GM21825 (cell line): ENCODE results near the gene SPINK2.

Experiments used
- ATAC-seq: cut with Tn5 transposase; IDR thresholded peaks from one replicate; pipeline ENCODE4 v1.9.1; 2021; ENCODE audit warnings: mild to moderate bottlenecking, moderate library complexity; ENCODE audit not compliant: unreplicated experiment

Gene SPINK2

GRCh38 chr4:56799824-56800756, 21.4 kb downstream of the SPINK2 start:
- peak; percentile 94 for ATAC-seq

GRCh38 chr4:56799161-56799759, 22.2 kb downstream of the SPINK2 start:
- no peak for ATAC-seq

DNA sequence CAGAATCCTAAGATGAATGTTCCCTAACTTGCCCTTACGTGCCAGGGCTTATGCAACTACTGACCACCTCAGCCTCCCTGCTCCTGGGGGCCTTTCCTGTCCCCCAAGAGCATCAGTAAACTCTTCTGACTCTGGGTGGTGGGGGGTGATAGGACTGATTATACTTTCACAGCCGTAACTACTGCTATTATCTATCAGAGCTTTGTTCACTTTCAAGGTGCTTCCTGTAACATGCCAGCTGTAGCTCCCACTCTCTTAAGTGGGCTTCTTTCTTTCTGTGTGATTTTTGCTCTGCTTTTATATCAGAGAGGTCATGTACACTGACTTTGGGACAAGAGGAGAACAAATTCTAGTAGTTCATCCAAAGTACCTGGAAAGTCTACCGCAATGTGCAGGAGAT, 25.3 kb downstream of the SPINK2 start:
- no peak for ATAC-seq

DNA sequence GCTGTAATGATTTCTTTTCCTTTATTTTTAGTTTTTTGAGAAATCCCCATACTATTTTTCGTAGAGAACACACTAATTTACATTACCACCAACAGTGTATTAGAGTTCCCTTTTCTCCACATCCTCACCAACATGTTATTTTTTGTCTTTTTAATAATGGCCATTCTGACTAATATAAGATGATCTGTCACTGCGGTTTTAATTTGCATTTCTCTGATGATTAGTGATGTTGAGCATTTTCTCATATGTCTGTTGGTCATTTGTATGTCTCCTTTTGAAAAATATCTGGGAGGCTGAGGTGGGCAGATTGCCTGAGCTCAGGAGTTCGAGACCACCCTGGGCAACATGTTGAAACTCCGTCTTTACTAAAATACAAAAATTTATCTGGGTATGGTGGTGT, 30.2 kb downstream of the SPINK2 start:
- ATAC-seq = no peak

DNA sequence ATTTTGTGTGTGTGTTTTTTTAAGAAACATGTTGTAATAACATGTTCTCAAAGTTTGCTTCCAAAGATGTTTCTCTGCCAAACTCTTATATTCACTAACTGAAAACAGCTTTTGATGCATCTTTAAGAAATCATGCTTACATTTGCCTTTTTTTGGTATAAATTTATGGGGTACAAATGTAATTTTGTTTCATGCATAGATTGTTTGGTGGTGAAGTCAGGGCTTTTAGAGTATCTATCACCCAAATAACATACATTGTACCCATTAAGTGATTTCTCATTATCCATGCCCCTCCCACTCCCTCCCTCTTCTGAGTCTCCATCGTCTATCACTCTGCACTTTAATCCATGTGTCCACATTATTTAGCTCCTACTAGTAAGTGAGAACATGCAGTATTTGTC, 30.8 kb downstream of the SPINK2 start:
- no peak for ATAC-seq

GRCh38 chr4:56788081-56788480, 33.4 kb downstream of the SPINK2 start:
- ATAC-seq = no peak

GRCh38 chr4:56787380-56787779, 34.1 kb downstream of the SPINK2 start:
- ATAC-seq = no peak

DNA sequence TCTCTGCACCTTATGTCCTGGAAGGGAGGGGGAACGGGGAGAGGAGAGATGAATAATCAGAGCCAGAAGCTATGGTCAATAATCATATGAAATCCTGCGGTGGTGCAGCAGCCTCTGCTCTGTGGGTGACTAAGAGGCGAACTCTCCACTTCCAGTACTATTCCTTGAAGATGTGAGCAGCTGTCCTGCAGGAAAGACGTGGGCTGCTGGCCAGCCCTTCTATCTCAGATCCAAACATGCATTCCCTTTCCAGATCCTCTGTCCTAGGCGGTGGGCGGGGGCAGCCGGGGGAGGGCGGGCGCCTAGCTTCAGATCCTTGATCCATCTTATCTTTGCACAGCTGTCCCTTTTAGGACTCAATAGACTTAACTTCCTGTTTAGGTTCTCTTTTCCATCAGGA, 34.5 kb downstream of the SPINK2 start:
- ATAC-seq = no peak

- no peak for ATAC-seq
Measured at GRCh38 chr4:56783986-56784385, 37.5 kb downstream of the SPINK2 start.

GRCh38 chr4:56782019-56782418, 39.5 kb downstream of the SPINK2 start:
- no peak for ATAC-seq

- ATAC-seq = no peak
Measured at GRCh38 chr4:56773346-56773745, 48.2 kb downstream of the SPINK2 start.

GRCh38 chr4:56772134-56772533, 49.4 kb downstream of the SPINK2 start:
- ATAC-seq = no peak

DNA sequence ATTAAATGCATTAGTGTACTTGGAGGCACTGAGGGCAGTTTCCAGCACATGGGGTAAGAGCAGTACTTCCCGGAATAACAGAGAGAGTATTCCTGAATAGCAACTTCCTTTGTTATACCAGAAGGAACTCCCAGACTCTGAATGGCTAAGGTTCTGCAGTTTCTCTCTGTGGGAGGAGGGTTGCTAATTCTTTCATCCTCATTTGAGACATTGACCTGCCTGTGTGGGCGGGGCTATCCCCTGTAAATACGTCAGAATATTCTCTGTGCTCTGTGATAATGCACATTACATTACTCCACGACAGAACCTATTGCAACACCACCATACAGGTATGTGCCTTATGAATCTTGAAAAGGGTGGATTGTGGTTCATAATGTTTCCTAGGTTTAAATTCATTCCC, 52.7 kb downstream of the SPINK2 start:
- ATAC-seq = no peak

GRCh38 chr4:56768316-56768715, 53.2 kb downstream of the SPINK2 start:
- no peak for ATAC-seq

DNA sequence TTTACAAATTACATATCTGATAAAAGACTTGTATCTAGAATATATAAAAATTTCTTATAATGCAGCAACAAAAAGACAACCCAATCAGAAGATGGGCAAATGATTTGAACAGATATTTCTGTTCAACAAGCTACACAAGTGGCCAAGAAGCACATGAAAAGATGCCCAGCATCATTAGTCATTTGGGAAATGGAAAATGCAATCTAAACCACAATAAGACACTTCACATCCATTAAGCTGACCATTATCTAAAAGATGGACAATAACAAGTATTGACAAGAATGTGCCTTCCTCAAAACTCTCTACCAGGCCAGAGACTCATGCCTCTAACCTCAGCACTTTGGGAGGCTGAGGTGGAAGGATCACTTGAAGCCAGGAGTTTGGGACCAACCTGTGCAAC, 53.9 kb downstream of the SPINK2 start:
- no peak for ATAC-seq

GRCh38 chr4:56764775-56765174, 56.7 kb downstream of the SPINK2 start:
- ATAC-seq = no peak

- no peak for ATAC-seq
Measured at GRCh38 chr4:56764223-56764622, 57.3 kb downstream of the SPINK2 start.

DNA sequence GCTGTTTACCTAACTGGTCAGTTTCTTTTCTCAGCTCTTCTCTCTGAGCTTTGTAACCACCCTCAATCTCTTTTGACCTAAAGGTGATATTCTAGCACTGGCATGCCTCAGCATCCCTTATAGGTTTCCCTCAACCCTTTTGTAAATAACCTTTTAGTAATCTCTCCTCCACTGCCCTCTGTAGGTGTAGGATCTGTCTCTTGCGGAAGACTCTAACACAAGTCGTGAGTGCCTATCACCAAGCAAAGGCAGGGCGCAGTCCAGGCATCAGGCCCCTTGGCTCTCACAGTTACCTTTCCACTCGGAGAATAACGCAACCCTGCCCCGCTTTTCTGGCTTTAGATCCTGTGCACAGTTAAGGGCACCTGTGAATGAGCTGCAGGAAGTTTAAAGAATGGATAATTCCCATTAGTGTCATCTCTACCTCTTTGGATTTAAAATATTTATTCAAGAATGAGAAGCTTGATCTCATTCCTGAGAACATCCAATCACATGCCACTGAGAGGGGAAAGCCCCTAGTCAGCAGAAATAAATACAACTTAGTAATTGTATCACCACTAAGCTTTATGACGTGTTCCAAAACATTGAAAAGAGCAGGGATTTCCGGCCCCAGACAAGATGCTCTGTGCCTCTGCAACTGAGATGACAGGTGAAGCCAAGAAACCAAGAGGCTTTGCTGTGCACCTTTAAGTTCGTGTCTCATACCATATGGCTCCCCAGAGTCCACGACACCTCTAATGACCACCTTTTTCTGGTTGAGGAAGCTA, 58.8 kb downstream of the SPINK2 start:
- ATAC-seq = no peak

- ATAC-seq = no peak
Measured at GRCh38 chr4:56760183-56760582, 61.3 kb downstream of the SPINK2 start.
